Measurements from ENCODE around the gene PAPPA2.

PAPPA2 gene

GRCh38 chr1:176595217-176595616, 132.2 kb downstream of the PAPPA2 start:
- TF ChIP-seq, protein P1, sequence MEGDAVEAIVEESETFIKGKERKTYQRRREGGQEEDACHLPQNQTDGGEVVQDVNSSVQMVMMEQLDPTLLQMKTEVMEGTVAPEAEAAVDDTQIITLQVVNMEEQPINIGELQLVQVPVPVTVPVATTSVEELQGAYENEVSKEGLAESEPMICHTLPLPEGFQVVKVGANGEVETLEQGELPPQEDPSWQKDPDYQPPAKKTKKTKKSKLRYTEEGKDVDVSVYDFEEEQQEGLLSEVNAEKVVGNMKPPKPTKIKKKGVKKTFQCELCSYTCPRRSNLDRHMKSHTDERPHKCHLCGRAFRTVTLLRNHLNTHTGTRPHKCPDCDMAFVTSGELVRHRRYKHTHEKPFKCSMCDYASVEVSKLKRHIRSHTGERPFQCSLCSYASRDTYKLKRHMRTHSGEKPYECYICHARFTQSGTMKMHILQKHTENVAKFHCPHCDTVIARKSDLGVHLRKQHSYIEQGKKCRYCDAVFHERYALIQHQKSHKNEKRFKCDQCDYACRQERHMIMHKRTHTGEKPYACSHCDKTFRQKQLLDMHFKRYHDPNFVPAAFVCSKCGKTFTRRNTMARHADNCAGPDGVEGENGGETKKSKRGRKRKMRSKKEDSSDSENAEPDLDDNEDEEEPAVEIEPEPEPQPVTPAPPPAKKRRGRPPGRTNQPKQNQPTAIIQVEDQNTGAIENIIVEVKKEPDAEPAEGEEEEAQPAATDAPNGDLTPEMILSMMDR (IDR thresholded peaks at IDR 0.05; ENCODE audit: control insufficient read depth, extremely low read depth, insufficient read depth): no peak
- no peak for DNase-seq (ENCODE audit: low read depth)
- no peak overlapping the region for H3K4me3 ChIP-seq (ENCODE audit: low read depth, low read length)

GRCh38 chr1:176601348-176601747, 138.4 kb downstream of the PAPPA2 start:
- no peak overlapping the region for H3K4me3 ChIP-seq (ENCODE audit: low read depth, low read length)
- TF ChIP-seq, protein P1 (IDR thresholded peaks at IDR 0.05; ENCODE audit: control insufficient read depth, extremely low read depth, insufficient read depth): no peak
- DNase-seq (ENCODE audit: low read depth): no peak

DNA sequence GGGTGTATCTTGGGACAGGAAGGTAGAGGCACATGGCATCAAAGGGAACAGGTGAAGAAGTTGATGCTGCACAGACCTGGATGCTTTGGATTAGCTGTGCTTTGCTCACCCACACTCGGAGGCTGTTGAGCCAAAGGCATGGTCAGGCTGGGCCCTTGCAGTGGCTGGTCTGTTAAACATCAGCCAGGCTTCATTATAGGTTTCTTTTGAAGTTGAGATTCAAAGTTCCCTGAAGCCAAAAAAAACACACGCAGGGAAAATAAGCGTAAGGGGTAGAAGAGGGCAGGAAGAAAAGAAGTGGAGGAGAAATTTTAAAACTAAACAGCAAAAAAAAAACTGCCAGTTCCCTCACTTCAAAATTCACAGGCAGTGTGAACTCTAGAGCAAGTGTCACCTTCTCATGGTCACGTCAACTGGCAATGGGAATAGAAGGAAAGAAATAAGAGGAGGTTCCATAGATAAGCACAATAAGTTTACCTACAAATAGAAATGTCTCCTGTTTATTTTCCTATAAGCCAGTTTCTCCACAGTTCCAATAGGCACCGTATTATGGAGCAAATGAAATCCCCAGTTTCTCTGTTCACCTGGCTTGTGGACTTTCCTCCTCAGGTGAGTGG, 139.5 kb downstream of the PAPPA2 start:
- no peak overlapping the region for H3K4me3 ChIP-seq (ENCODE audit: low read depth, low read length)
- TF ChIP-seq, protein P1 (IDR thresholded peaks at IDR 0.05; ENCODE audit: control insufficient read depth, extremely low read depth, insufficient read depth): no peak
- no peak for DNase-seq (ENCODE audit: low read depth)

- H3K4me3 ChIP-seq (ENCODE audit: low read depth, low read length): no peak overlapping the region
- TF ChIP-seq, protein P1 (IDR thresholded peaks at IDR 0.05; ENCODE audit: control insufficient read depth, extremely low read depth, insufficient read depth): no peak
- DNase-seq (ENCODE audit: low read depth): no peak
These were observed 140.7 kb downstream of the PAPPA2 start for GRCh38 chr1:176603696-176604095.

- TF ChIP-seq, protein P1 (IDR thresholded peaks at IDR 0.05; ENCODE audit: control insufficient read depth, extremely low read depth, insufficient read depth): no peak
- DNase-seq (ENCODE audit: low read depth): no peak
- H3K4me3 ChIP-seq (ENCODE audit: low read depth, low read length): no peak overlapping the region
These were observed 141.5 kb downstream of the PAPPA2 start for GRCh38 chr1:176604461-176604860.

GRCh38 chr1:176605176-176605575, 142.2 kb downstream of the PAPPA2 start:
- DNase-seq (ENCODE audit: low read depth): no peak
- no peak overlapping the region for H3K4me3 ChIP-seq (ENCODE audit: low read depth, low read length)
- TF ChIP-seq, protein P1 (IDR thresholded peaks at IDR 0.05; ENCODE audit: control insufficient read depth, extremely low read depth, insufficient read depth): no peak

Data from LNCaP clone FGC (cell line).